Osteocyte (in vitro differentiated cells): ENCODE results near the gene SPG21. TPM values are rescaled to one million over a fixed set of nuclear protein-coding genes. Genes with fewer than 3 reads are reported as not detected.

Source experiments
- DNase-seq: peaks from one replicate; pipeline ENCODE4 v3.0.0; 2021; ENCODE audit warnings: mixed read lengths; ENCODE audit not compliant: unreplicated experiment; ENCODE audit errors: extremely low spot score
- H3K27ac Mint-ChIP-seq: one replicate; pipeline ENCODE4 v1.8.0; 2021; ENCODE audit warnings: mild to moderate bottlenecking, mixed read lengths; ENCODE audit not compliant: unreplicated experiment
- H3K27me3 Mint-ChIP-seq: one replicate; pipeline ENCODE4 v1.8.0; 2021; ENCODE audit warnings: mixed read lengths; ENCODE audit not compliant: unreplicated experiment
- H3K36me3 Mint-ChIP-seq: one replicate; pipeline ENCODE4 v1.8.0; 2021; ENCODE audit warnings: mixed read lengths; ENCODE audit not compliant: unreplicated experiment
- H3K4me1 Mint-ChIP-seq: one replicate; pipeline ENCODE4 v1.8.0; 2021; ENCODE audit warnings: mixed read lengths; ENCODE audit not compliant: unreplicated experiment
- H3K4me3 Mint-ChIP-seq: one replicate; pipeline ENCODE4 v1.8.0; 2021; ENCODE audit warnings: mild to moderate bottlenecking, moderate library complexity, mixed read lengths; ENCODE audit not compliant: unreplicated experiment
- H3K9me3 Mint-ChIP-seq: one replicate; pipeline ENCODE4 v1.8.0; 2021; ENCODE audit warnings: mixed read lengths; ENCODE audit not compliant: unreplicated experiment
- total RNA-seq: library from RNA; stranded (reverse); gene quantifications from 2 replicates; pipeline ENCODE4 v1.2.1, GENCODE V29; 2021
- TF ChIP-seq, protein P1 (sequence below): fragments of 200-600 bp; sonication (generic); IDR thresholded peaks from 2 replicates; pipeline ENCODE4 v1.5.0; 2021; ENCODE audit warnings: antibody characterized with exemption, mild to moderate bottlenecking, moderate library complexity

The SPG21 gene
- total RNA-seq, 1 donor from 2014 or later: 116 TPM

DNA sequence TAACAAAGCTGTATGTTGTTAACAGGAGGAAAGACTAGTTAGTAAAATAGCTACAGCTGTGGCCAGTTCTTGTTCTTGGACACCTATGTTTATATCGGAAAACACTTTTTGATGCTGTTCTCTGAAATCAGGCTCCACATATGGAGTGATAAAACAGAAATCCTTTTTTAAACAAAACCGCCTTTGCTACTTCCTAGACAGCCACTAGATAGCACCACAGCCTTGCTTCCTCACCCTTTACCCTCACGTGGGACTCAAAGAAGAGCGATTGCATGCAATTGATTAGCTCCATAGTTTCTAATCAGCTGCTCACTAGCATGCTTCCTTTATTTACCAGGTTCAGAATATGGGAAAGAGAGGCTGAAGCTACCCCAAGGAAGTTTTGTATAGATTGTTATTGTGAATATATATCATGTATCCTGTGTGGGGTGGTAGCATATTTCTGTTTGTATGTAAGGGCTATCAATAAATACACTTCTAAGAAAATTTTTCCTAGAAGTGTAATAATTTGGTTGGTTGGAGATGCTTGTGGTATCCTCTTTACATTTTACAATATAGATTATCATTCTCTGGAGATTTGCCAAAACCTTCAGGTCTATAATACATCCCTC, 44.0 kb upstream of the SPG21 start:
- no peaks in the 10 kb centered on the region for H3K36me3 Mint-ChIP-seq
- no peak overlapping the region for H3K27ac Mint-ChIP-seq
- TF ChIP-seq, protein P1, sequence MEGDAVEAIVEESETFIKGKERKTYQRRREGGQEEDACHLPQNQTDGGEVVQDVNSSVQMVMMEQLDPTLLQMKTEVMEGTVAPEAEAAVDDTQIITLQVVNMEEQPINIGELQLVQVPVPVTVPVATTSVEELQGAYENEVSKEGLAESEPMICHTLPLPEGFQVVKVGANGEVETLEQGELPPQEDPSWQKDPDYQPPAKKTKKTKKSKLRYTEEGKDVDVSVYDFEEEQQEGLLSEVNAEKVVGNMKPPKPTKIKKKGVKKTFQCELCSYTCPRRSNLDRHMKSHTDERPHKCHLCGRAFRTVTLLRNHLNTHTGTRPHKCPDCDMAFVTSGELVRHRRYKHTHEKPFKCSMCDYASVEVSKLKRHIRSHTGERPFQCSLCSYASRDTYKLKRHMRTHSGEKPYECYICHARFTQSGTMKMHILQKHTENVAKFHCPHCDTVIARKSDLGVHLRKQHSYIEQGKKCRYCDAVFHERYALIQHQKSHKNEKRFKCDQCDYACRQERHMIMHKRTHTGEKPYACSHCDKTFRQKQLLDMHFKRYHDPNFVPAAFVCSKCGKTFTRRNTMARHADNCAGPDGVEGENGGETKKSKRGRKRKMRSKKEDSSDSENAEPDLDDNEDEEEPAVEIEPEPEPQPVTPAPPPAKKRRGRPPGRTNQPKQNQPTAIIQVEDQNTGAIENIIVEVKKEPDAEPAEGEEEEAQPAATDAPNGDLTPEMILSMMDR: peak; percentile 58
- no peak overlapping the region for H3K4me3 Mint-ChIP-seq
- peaks cover 5% of the 10 kb centered on the region for H3K27me3 Mint-ChIP-seq
- no peak for DNase-seq
- H3K9me3 Mint-ChIP-seq: no peaks in the 10 kb centered on the region
- H3K4me1 Mint-ChIP-seq: peaks cover 6% of the 10 kb centered on the region

DNA sequence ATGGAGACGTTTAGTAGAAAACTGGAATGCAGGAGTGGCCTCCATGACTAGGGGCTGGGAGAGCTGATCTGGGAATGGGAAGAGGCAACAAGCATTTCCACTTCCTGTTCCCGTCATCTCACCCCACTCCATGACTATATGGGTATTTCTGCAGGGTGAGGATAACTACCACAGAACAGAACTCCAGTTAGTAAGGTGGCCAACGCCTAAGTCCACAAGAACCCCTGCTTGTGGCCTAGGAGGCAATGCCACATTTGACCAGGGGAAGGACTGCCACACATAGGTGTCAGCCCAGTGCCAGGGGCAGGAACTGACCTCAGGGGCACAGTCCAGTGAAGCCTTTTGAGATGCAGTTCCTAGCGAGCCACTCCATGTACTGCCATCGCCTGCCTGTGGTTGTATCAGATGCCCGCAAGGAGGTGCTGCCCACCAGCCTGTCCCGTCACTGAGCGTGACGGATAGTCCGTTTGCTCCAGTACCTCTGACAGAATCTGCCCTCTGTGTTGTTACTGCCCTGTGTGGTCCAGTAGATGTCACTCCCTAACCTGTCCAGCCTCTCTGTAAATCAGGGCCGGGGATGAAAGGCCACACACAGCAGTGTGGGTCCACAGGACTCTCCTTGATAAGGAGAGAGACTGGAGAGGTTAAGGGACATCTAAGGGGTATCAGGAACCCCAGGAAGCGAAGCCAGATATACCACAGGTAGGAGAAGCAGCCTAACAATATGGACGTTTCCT, 43.3 kb upstream of the SPG21 start:
- no peaks in the 10 kb centered on the region for H3K36me3 Mint-ChIP-seq
- H3K27ac Mint-ChIP-seq: peak overlapping the region; percentile 57
- TF ChIP-seq, protein P1: peak; percentile 72
- peaks cover 13% of the 10 kb centered on the region for H3K4me1 Mint-ChIP-seq
- no peak for DNase-seq
- peaks cover 5% of the 10 kb centered on the region for H3K27me3 Mint-ChIP-seq
- H3K9me3 Mint-ChIP-seq: no peaks in the 10 kb centered on the region
- H3K4me3 Mint-ChIP-seq: peak overlapping the region; percentile 27

DNA sequence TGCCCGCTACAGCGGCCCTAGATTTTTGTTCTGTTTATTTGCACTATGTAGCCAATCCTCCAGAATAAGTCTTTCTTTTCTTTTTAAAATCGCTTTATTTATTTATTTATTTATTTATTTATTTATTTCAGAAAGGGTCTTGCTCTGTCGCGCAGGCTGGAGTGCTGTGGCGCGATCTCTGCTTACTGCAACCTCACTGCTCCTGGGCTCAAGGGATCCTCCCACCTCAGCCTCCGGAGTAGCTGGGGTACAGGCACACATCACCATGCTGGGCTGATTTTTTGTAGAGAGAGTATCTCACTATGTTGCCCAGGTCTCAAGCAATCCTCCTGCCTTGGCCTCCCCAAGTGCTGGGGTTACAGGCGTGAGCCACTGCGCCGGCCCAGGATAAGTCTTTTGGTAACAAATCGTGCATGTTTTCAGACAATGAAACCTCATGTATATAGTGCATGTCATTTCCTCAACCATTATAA, 40.1 kb upstream of the SPG21 start:
- Mint-ChIP-seq H3K27ac (no peak overlapping the region), H3K27me3 (peaks cover 5% of the 10 kb centered on the region), H3K4me3 (peak overlapping the region; percentile 62), H3K9me3 (no peaks in the 10 kb centered on the region), H3K36me3 (peaks cover 11% of the 10 kb centered on the region), H3K4me1 (peaks cover 19% of the 10 kb centered on the region)
- TF ChIP-seq, protein P1: no peak
- DNase-seq: no peak

DNA sequence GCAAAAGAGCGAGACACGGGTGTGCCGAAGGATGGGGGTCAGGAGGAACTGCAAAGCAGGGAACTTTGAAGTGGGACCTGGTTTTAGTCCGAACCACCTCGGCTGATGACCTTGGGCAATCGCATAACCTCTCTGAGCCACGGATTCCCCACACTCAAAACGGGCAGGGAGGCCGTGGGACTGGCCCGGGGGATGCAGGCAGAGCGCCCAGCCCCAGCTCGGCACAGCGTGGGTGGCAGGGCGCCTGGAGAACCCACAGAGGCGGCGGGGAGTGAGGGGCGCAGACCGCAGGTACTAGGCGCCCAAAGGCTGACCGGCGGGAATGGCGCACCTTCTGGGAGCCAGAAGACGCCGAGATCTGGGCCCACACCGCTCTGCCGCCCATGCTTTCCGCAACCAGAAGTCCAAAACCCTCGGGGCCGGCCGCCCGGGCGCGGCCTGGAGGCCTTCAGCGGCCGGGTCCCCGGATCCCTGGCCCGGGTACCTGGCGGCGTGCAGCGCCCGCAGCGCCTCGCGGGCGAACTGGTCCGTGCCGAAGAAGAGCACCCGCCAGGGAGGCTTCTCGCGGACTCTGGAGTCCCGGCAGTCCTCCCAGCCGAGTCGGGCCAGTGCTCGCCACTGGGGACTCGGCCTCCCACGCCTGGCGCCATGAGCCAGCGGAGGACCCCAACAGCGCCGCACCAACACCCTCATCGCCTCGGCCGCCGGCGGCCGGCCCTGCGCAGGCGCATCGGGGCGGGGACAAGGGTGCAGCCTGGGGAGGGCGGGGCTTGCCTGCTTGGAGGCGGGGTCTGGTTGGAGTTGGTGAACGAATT, 39.4 kb upstream of the SPG21 start, which contains the start of gene MTFMT:
Gene MTFMT, minus strand, starts transcription at position 719 of the 815 bp plus-strand sequence. Its CDS starts 26 bp downstream, at position 693.
- Mint-ChIP-seq H3K36me3 (peaks cover 16% of the 10 kb centered on the region), H3K9me3 (no peaks in the 10 kb centered on the region), H3K27ac (peak within 1 kb of the TSS; percentile 8), H3K27me3 (peaks cover 5% of the 10 kb centered on the region), H3K4me1 (peaks cover 19% of the 10 kb centered on the region), H3K4me3 (peak within 1 kb of the TSS; percentile 78)
- TF ChIP-seq, protein P1: peak; percentile 21
- peak; percentile 95 for DNase-seq
